ENCODE measurements around the gene AFF3. TPM values are rescaled to one million over a fixed set of nuclear protein-coding genes. Genes with fewer than 3 reads are reported as not detected.

The AFF3 gene
- total and polyA plus RNA-seq, 2 donors (not counting 3 experiments of a cell fraction or from before 2014, with no cell fraction given) = 0.06 to 0.07 TPM

- no peak for TF ChIP-seq EZH2 (IDR thresholded peaks at IDR 0.05; ENCODE audit: borderline replicate concordance, low read depth, low read length, severe bottlenecking)
- TF ChIP-seq FOS (IDR thresholded peaks at IDR 0.05; ENCODE audit: borderline replicate concordance, insufficient read depth, low read length) = no peak
- TF ChIP-seq MYC (IDR thresholded peaks at IDR 0.05; ENCODE audit: low read depth, low read length) = no peak
- no peak for TF ChIP-seq POLR2AphosphoS5 (IDR thresholded peaks at IDR 0.05; ENCODE audit: insufficient read depth, low read depth, low read length)
- TF ChIP-seq GATA2 (IDR thresholded peaks at IDR 0.05; ENCODE audit: insufficient read depth, insufficient read length, low read depth, low read length) = no peak
- TF ChIP-seq JUN (IDR thresholded peaks at IDR 0.05; ENCODE audit: borderline replicate concordance, insufficient read depth, insufficient read length, low read depth) = no peak
- no peak for TF ChIP-seq MAX (IDR thresholded peaks at IDR 0.05; ENCODE audit: insufficient read depth, insufficient read length)
- TF ChIP-seq POLR2A (IDR thresholded peaks at IDR 0.05; ENCODE audit: low read depth, low read length) = no peak
- no peak for TF ChIP-seq CTCF (IDR thresholded peaks at IDR 0.05; ENCODE audit: extremely low read depth in 1 of 2, insufficient read depth in 1 of 2, low read depth in 1 of 2, low read length in 2 of 2)
- no peaks in the 10 kb centered on the region for H4K20me1 ChIP-seq (replicated peaks; ENCODE audit: control insufficient read depth, extremely low read depth, insufficient read depth, low read length)
- no peaks in the 10 kb centered on the region for H3K9me1 ChIP-seq (replicated peaks; ENCODE audit: control insufficient read depth, extremely low read depth, insufficient read depth, low read length)
- intact Hi-C loops (cut with micrococcal nuclease) (no loop called here), dilution Hi-C loops (cut with MboI; ENCODE audit: extremely low pct_ligation_motif_present, low sequenced_read_pairs) (no loop called here)
- ChIA-PET CTCF (interaction anchor here (1.0 kb wide), 1 partner anchor 46 kb away, joined by 5 read pairs; no protein-coding TSS in a partner anchor), POLR2A (no interaction called here)
- H3K9ac ChIP-seq (replicated peaks; ENCODE audit: extremely low read depth, insufficient read depth, low read length) = no peak overlapping the region
- H3K79me2 ChIP-seq (ENCODE audit: control insufficient read depth, insufficient read depth, low read length) = no peaks in the 10 kb centered on the region
- no peaks in the 10 kb centered on the region for H3K9me3 ChIP-seq (replicated peaks; ENCODE audit: control insufficient read depth, insufficient read depth, low read length)
- DNase-seq (ENCODE audit: low read depth, low spot score) (peak; percentile 44), FAIRE-seq (peak; percentile 33)
- H3K36me3 ChIP-seq (ENCODE audit: control insufficient read depth in 2 of 2, extremely low read depth in 1 of 2, insufficient read depth in 2 of 2, low read length in 2 of 2) = no peaks in the 10 kb centered on the region
- H3K4me1 ChIP-seq (ENCODE audit: control insufficient read depth, extremely low read depth, insufficient read depth, low read length) = peaks cover 34% of the 10 kb centered on the region
- peak overlapping the region; percentile 14 for H3K4me2 ChIP-seq (ENCODE audit: insufficient read depth, low read length)
- no peak overlapping the region for H3K4me3 ChIP-seq (replicated peaks in 1 of 3; ENCODE audit: insufficient read depth in 1 of 3, low read depth in 1 of 3, low read length in 3 of 3)
- no peak overlapping the region for H3K27ac ChIP-seq (ENCODE audit: insufficient read depth, low read depth, low read length)
- no TSS peak for BruUV-seq (replicated peaks)
- no peaks in the 10 kb centered on the region for H3K27me3 ChIP-seq (ENCODE audit: control insufficient read depth in 2 of 2, insufficient read depth in 2 of 2, low read length in 2 of 2)
- H2AFZ ChIP-seq (ENCODE audit: low read depth, low read length) = peak overlapping the region; percentile 56
Observed at GRCh38 chr2:99864561-99865553, 277.5 kb downstream of the AFF3 start.
